Nephron (organoid): ENCODE measurements around the gene PSAP.

Source experiments
- H3K27ac Mint-ChIP-seq, 3 experiments: 2 replicates each; pipeline ENCODE4 v1.8.0; 2020; ENCODE audit warnings: mixed read lengths in 3 of 3, mild to moderate bottlenecking in 2 of 3, moderate library complexity in 1 of 3
- H3K27me3 Mint-ChIP-seq: 2 replicates; pipeline ENCODE4 v1.8.0; 2021; ENCODE audit warnings: low read depth, mild to moderate bottlenecking, moderate library complexity, mixed read lengths
- H3K36me3 Mint-ChIP-seq: 2 replicates; pipeline ENCODE4 v1.8.0; 2020; ENCODE audit warnings: low read depth, mixed read lengths
- H3K4me1 Mint-ChIP-seq: 2 replicates; pipeline ENCODE4 v1.8.0; 2020; ENCODE audit warnings: mixed read lengths
- H3K4me3 Mint-ChIP-seq, 3 experiments: 2 replicates each; pipeline ENCODE4 v1.8.0; 2020; ENCODE audit warnings: mild to moderate bottlenecking in 3 of 3, mixed read lengths in 3 of 3, moderate library complexity in 2 of 3
- H3K9me3 Mint-ChIP-seq: 2 replicates; pipeline ENCODE4 v1.8.0; 2020; ENCODE audit warnings: mixed read lengths
- TF ChIP-seq, protein P1 (sequence below), 3 experiments: fragments of 200-600 bp; sonication (generic); IDR thresholded peaks; one replicate each; pipeline ENCODE4 v1.5.0; 2021; ENCODE audit warnings: antibody characterized with exemption in 3 of 3; ENCODE audit not compliant: unreplicated experiment in 3 of 3

The PSAP gene

GRCh38 chr10:71847418-71847817 lies 3.6 kb downstream of the PSAP start:
- H3K36me3 Mint-ChIP-seq, result peaks cover 7% of the 10 kb centered on the region
- peaks cover 31% of the 10 kb centered on the region for H3K4me1 Mint-ChIP-seq
- H3K27me3 Mint-ChIP-seq, result no peaks in the 10 kb centered on the region
- H3K4me3 Mint-ChIP-seq, result no peak overlapping the region
- no peaks in the 10 kb centered on the region for H3K9me3 Mint-ChIP-seq
- TF ChIP-seq, protein P1, sequence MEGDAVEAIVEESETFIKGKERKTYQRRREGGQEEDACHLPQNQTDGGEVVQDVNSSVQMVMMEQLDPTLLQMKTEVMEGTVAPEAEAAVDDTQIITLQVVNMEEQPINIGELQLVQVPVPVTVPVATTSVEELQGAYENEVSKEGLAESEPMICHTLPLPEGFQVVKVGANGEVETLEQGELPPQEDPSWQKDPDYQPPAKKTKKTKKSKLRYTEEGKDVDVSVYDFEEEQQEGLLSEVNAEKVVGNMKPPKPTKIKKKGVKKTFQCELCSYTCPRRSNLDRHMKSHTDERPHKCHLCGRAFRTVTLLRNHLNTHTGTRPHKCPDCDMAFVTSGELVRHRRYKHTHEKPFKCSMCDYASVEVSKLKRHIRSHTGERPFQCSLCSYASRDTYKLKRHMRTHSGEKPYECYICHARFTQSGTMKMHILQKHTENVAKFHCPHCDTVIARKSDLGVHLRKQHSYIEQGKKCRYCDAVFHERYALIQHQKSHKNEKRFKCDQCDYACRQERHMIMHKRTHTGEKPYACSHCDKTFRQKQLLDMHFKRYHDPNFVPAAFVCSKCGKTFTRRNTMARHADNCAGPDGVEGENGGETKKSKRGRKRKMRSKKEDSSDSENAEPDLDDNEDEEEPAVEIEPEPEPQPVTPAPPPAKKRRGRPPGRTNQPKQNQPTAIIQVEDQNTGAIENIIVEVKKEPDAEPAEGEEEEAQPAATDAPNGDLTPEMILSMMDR (IDR thresholded peaks at IDR 0.05; ENCODE audit: unreplicated experiment in 3 of 3), result no peak
- no peak overlapping the region for H3K27ac Mint-ChIP-seq

- TF ChIP-seq, protein P1 (IDR thresholded peaks at IDR 0.05; ENCODE audit: unreplicated experiment in 3 of 3), result no peak
- Mint-ChIP-seq H3K36me3 (peaks cover 7% of the 10 kb centered on the region), H3K9me3 (no peaks in the 10 kb centered on the region), H3K4me1 (peaks cover 31% of the 10 kb centered on the region), H3K4me3 (peak overlapping the region in 1 of 3 experiments; percentile 57), H3K27me3 (no peaks in the 10 kb centered on the region), H3K27ac (no peak overlapping the region)
Observed at GRCh38 chr10:71846816-71847215, 4.2 kb downstream of the PSAP start.

DNA sequence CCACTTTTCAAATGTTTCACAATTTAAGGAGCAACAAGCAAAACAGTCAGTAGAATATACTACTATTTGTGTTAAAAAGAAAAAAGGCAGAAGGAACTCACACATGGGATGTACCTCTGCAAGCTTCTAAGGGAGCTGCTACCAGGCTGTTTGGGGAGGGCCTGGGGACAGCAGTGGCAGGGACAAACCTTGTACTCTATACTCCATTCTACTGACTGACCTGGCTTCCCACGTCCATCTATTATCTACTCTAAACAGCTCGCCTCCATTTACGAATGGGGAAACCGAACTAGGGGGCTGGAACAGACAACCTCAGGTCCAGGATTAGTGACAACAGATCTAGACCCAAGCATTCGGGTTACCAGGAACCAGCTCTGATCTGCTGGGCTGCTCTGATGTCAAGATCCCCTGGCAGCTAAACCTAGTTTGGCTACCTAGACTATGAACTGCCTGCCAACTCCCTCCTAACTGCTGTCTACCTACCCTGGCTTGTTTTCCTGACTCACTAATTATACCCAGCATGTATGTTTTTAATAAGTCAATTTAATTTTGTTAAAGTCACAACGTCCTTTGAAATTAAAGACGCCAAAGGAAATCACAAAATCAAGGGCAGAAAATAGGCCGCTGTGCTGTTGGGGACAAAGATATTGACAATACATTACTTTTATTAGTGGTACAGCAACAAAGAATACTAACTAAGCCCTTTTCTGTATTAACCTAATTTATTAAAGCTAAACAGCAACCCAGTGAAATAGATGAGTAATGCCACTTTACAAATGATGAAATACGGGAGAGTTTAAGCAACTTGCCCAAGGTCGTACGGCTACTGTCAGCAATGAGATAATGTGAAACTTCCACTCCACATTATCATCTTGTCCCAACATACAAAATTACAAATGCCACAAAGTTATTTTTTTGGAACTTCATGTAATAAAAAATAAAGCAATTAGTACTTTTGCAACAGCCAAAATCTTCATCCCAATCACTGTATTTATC lies 5.3 kb downstream of the PSAP start:
- Mint-ChIP-seq H3K9me3 (no peaks in the 10 kb centered on the region), H3K27ac (no peak overlapping the region), H3K36me3 (peaks cover 7% of the 10 kb centered on the region), H3K4me1 (peaks cover 33% of the 10 kb centered on the region), H3K27me3 (no peaks in the 10 kb centered on the region), H3K4me3 (no peak overlapping the region)
- TF ChIP-seq, protein P1 (IDR thresholded peaks at IDR 0.05; ENCODE audit: unreplicated experiment in 3 of 3), result no peak

- Mint-ChIP-seq H3K9me3 (no peaks in the 10 kb centered on the region), H3K27me3 (no peaks in the 10 kb centered on the region), H3K4me3 (no peak overlapping the region), H3K27ac (no peak overlapping the region), H3K36me3 (peaks cover 7% of the 10 kb centered on the region), H3K4me1 (peaks cover 33% of the 10 kb centered on the region)
- TF ChIP-seq, protein P1 (IDR thresholded peaks at IDR 0.05; ENCODE audit: unreplicated experiment in 3 of 3), result no peak
Observed at GRCh38 chr10:71844695-71845094, 6.4 kb downstream of the PSAP start.

- Mint-ChIP-seq H3K36me3 (peaks cover 7% of the 10 kb centered on the region), H3K27ac (no peak overlapping the region), H3K9me3 (no peaks in the 10 kb centered on the region), H3K27me3 (no peaks in the 10 kb centered on the region), H3K4me1 (peaks cover 30% of the 10 kb centered on the region), H3K4me3 (no peak overlapping the region)
- TF ChIP-seq, protein P1 (IDR thresholded peaks at IDR 0.05; ENCODE audit: unreplicated experiment in 3 of 3), result no peak
Observed at GRCh38 chr10:71844084-71844483, 7.0 kb downstream of the PSAP start.
